Umbilical cord (tissue), 2 donors: ENCODE data around the gene ZNHIT6. TPM values are rescaled to one million over a fixed set of nuclear protein-coding genes. Genes with fewer than 3 reads are reported as not detected.
"Not testable (repeated sequence)": the region's sequence is repeated elsewhere in the genome, so short reads cannot be mapped to it uniquely, and the experiment has no call there.

ENCODE experiments used
- DNase-seq: peaks from one replicate; pipeline ENCODE4 v3.0.0-alpha.2; 2015; ENCODE audit warnings: low spot score
- total RNA-seq: library from RNA; depleted of rRNA; stranded (reverse); fragments of >200 nt; gene quantifications from one replicate; pipeline ENCODE4 v1.2.3, GENCODE V29; 2014; ENCODE audit warnings: low replicate concordance; ENCODE audit not compliant: insufficient read depth

The ZNHIT6 gene
- total RNA-seq, 1 donor from 2014 or later = 15.4 TPM

DNA sequence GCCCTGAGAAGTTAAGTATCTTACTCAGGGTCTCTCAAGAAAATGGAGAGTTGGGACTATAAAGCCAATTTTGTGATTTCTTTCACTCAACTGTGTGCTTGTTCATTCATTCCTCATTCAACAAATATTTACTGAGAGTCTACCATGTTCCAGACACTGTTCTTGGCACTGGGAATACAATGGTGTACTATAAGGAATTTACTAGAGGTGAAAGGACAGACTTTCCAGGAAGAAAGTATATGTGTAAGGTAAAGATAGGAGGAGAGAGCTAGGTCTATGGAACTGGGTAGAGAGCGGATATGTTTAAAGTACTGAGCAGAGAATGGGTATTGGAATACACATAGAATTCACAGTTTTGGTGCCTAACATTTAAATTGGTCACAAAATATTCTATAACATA lies 42.3 kb downstream of the ZNHIT6 start:
- DNase-seq = no peak

DNA sequence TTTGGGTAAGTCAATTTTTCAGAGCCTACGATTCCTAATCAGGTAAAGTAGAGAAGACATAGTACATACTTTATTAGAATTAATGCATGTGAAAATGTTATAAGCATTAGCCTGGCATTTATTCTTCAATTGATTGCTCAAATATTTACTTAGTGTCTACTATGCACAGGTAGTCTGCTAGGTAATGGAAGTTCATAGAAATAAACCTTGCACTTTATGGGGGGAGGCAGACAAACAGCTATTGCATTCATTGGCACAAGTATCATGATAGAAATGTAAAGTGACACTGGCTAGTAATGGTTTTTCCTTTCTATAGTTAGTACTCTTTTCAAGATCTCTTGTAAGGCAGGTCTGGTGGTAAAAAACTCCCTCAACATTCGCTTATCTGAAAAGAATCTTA lies 44.9 kb downstream of the ZNHIT6 start:
- DNase-seq = no peak

DNA sequence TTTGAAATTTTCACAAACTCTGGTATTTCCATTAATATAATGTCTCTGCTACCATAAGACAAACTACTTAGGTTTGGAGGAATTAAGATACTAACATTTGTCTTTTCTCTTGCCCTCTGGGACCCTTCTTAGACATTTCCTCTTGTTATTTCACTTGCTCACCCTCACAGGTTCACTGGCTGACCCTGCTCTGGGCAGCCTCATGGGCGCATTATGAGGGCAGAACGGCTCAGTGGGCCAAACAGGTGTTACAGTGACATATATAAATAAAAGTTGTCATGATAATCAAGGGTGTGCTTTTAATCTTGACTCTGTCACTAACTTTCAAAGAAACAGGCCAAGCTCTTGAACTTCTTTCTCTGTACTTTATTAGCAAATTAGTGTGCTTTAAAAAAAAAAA lies 46.5 kb downstream of the ZNHIT6 start:
- DNase-seq = no peak

DNA sequence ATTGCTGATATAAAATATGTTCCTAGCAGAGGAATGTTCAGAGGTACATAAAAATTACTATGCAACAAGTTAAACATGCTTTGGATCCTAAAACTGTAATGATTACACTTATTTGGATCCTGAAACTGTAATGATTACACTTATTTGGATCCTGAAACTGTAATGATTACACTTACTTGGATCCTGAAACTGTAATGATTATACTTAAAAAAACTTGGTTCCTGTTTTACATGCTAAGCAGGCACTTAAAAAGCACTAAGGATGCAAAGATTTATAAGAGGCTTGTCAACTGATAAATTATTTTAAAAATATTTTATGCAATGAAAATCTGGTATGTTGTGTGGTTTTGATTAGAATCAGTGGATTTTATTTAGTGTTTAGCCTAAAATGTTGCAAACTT lies 47.7 kb downstream of the ZNHIT6 start:
- DNase-seq = no peak

GRCh38 chr1:85659174-85659573 lies 49.1 kb downstream of the ZNHIT6 start:
- no peak for DNase-seq

GRCh38 chr1:85656948-85657347 lies 51.3 kb downstream of the ZNHIT6 start:
- DNase-seq = peak; percentile 26

- no peak for DNase-seq
Observed at GRCh38 chr1:85656256-85656655, 52.0 kb downstream of the ZNHIT6 start.

GRCh38 chr1:85655315-85655714 lies 52.9 kb downstream of the ZNHIT6 start:
- DNase-seq = no peak

DNA sequence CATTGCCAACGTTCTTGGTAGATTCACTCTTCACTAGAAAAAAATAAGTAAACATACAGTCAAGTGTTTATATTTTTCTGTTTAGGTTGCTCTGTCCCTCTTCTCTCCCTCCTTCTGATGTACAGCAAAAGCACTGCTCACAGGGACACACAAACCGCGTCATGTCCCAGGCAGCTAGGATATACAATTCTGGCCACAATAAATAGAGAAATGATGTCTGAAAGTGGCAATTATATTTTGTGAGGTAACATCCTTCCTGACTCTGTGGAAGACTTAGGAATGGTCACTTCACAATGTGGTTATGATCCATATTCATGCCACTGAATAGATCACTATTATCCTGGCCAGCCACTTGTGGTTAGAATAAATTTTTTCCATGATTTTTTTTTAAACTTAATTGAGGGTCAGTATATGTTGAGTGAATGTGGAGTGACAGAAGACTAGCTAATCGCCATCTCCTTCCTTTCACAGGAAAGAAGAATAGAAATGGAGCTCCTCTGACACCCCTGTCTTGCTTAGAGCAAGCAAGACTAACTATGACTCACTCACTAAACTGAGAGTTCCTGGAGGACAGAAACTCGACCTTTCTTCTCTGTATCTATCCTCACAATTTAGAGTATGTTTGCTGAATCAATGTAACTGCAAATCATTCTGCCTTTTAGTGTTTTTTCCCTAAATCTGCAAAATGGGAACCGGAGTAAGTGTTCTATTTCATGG lies 54.0 kb downstream of the ZNHIT6 start:
- no peak for DNase-seq

GRCh38 chr1:85652327-85652726 lies 55.9 kb downstream of the ZNHIT6 start:
- DNase-seq = no peak

GRCh38 chr1:85650645-85651044 lies 57.6 kb downstream of the ZNHIT6 start:
- no peak for DNase-seq

- no peak for DNase-seq
Observed at GRCh38 chr1:85649591-85649990, 58.6 kb downstream of the ZNHIT6 start.

DNA sequence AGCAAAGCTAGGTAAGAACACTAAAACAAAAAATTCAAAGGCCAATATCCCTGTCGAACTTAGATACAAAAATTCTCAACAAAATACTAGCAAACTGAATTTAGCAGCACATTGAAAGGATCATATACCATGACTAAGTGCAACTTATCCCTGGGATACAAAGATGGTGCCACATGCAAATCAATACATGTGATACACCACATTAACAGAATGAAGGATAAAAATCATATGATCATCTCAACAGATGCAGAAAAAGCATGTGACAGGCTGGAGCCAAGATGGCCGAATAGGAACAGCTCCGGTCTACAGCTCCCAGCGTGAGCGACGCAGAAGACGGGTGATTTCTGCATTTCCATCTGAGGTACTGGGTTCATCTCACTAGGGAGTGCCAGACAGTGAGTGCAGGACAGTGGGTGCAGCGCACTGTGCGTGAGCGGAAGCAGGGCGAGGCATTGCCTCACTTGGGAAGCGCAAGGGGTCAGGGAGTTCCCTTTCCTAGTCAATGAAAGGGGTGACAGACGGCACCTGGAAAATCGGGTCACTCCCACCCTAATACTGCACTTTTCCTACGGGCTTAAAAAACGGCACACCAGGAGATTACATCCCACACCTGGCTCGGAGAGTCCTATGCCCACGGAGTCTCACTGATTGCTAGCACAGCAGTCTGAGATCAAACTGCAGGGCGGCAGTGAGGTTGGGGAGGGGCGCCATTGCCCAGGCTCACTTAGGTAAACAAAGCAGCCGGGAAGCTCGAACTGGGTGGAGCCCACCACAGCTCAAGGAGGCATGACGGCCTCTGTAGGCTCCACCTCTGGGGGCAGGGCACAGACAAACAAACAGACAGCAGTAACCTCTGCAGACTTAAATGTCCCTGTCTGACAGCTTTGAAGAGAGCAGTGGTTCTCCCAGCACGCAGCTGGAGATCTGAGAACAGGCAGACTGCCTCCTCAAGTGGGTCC lies 66.4 kb downstream of the ZNHIT6 start:
- not testable (repeated sequence) for DNase-seq

- not testable (repeated sequence) for DNase-seq
Observed at GRCh38 chr1:85639920-85640319, 68.3 kb downstream of the ZNHIT6 start.

DNA sequence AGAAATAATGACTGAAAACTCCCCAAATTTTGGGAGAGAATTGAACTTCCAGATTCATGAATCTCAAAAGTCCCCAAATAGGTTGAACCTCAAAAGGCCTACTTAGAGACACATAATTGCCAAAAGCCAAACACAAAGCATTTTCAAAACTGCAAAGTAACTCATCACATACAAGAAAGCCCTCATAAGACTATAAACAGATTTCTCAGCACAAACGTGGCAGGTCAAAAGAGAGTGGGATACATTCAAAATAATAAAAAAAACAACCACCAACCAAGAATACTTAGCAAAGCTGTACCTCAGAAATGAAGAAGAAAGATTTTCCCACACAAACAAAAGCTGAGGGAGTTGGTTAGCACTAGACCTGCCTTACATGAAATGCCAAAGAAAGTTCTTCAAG lies 69.8 kb downstream of the ZNHIT6 start:
- DNase-seq = no peak

- no peak for DNase-seq
Observed at GRCh38 chr1:85630493-85630892, 77.7 kb downstream of the ZNHIT6 start.

DNA sequence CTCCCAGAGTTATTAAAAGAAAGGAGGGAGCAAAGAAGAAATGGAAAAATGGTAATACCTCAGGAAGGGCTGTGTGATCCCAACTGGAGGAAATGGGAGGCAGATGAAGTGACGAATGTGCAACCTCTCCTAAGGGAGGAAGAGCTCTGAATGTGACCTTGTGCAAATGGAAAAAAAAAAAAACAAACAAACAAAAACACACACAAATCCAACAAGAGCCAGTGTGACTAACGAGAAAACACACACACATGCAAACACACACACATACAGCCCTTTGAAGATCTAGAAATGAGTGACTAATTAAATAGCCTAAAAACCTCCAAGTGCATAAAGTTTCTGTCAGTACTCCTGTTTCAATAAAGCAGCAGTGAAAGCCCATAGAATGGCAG lies 78.7 kb downstream of the ZNHIT6 start:
- no peak for DNase-seq

GRCh38 chr1:85628791-85629531 lies 79.3 kb downstream of the ZNHIT6 start:
- peak; percentile 75 for DNase-seq

GRCh38 chr1:85626818-85627217 lies 81.4 kb downstream of the ZNHIT6 start:
- DNase-seq = no peak

DNA sequence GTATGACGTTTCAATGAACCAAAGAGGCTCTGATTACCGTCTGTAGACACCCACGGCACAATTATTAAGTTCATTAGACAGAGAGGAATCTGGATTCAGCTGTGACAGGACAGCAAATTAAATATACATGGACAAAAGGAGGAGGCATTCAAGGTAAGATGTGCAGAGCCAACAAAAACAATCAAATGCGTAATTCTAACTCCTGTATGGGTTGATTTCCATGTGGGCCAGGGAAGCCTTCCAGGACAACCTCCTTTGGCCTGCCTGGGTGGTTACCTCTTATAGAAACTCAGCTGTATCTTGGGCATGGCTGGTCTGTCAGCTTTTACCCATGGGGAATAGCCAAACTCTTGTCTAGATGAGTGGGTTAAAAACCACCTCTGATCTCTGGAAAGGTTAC lies 83.9 kb downstream of the ZNHIT6 start:
- no peak for DNase-seq

DNA sequence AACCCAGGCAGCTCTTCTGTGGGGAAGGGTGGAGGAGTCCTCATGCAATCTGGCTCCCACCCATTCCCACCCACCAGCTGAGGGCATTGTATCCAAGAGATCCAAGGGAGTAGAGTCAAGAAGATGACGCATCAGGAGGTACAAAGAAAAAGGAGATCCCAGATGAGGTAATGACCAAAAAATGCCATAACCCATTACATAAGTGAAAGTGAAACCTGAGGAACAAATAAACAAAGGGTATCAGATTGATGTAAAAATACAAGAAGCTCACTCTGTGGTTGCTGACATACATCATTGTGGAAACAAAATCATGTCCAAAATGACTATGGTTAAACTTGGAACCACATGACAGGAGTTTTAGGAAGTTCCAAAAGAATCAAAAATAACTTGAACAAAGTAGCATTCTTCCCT lies 85.2 kb downstream of the ZNHIT6 start:
- no peak for DNase-seq

- no peak for DNase-seq
Observed at GRCh38 chr1:85621430-85621829, 86.8 kb downstream of the ZNHIT6 start.
